Mononuclear cell (primary cell): ENCODE measurements around the gene TNP1. TPM values are rescaled to one million over a fixed set of nuclear protein-coding genes. Genes with fewer than 3 reads are reported as not detected.

Source experiments
- H3K27me3 ChIP-seq: 2 replicates; pipeline ENCODE4 v1.6.0; 2011; ENCODE audit warnings: low read length, control low read depth; ENCODE audit not compliant: insufficient read depth
- H3K4me1 ChIP-seq: 2 replicates; pipeline ENCODE4 v1.5.1; 2011; ENCODE audit warnings: mild to moderate bottlenecking, low read length, control low read depth; ENCODE audit not compliant: insufficient read depth
- H3K4me3 ChIP-seq: 2 replicates; pipeline ENCODE4 v1.5.1; 2011; ENCODE audit warnings: mild to moderate bottlenecking, low read length, moderate library complexity
- H3K9me3 ChIP-seq: 2 replicates; pipeline ENCODE4 v1.5.1; 2011; ENCODE audit warnings: low read depth, mild to moderate bottlenecking, control low read depth, low read length
- total RNA-seq: library from RNA; depleted of rRNA; stranded (reverse); fragments of >200 nt; gene quantifications from one replicate; pipeline ENCODE4 v1.2.3, GENCODE V29; 2012

TNP1 gene
- total RNA-seq, 1 donor, result not detected

DNA sequence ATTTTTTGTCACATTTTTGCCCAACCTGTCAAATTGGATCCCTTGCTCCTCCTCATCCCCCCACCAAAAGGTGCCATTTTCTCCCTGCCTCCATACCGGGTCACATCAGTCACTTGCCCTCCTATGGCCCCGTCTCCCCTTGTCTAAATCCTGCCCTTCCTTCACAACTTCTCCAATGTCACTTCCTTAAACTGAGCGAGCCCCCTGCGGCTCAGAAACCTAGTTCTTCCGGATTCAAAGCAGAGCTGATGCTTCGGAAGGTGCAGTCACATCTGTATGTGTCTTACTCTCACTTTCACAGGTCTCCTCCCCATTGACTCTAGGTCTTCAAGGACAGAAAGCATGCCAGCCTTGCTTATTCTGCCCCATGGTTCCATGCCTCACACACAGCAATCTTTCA, 22.1 kb downstream of the TNP1 start:
- Histone ChIP-seq H3K27me3 (no peaks in the 10 kb centered on the region), H3K4me1 (no peaks in the 10 kb centered on the region), H3K4me3 (no peak overlapping the region)

GRCh38 chr2:216833061-216833460, 26.8 kb downstream of the TNP1 start:
- H3K4me3 ChIP-seq, result no peak overlapping the region
- no peaks in the 10 kb centered on the region for H3K4me1 ChIP-seq
- no peaks in the 10 kb centered on the region for H3K9me3 ChIP-seq
- no peaks in the 10 kb centered on the region for H3K27me3 ChIP-seq

More for the DNA sequence above, 22.1 kb downstream of the TNP1 start:
- H3K9me3 ChIP-seq, result no peaks in the 10 kb centered on the region

GRCh38 chr2:216830346-216830745, 29.5 kb downstream of the TNP1 start:
- Histone ChIP-seq H3K9me3 (no peaks in the 10 kb centered on the region), H3K27me3 (no peaks in the 10 kb centered on the region), H3K4me3 (no peak overlapping the region), H3K4me1 (no peaks in the 10 kb centered on the region)

- H3K27me3 ChIP-seq, result no peaks in the 10 kb centered on the region
- H3K4me3 ChIP-seq, result no peak overlapping the region
- no peaks in the 10 kb centered on the region for H3K4me1 ChIP-seq
- H3K9me3 ChIP-seq, result no peaks in the 10 kb centered on the region
These were observed 30.3 kb downstream of the TNP1 start for GRCh38 chr2:216829533-216829932.

DNA sequence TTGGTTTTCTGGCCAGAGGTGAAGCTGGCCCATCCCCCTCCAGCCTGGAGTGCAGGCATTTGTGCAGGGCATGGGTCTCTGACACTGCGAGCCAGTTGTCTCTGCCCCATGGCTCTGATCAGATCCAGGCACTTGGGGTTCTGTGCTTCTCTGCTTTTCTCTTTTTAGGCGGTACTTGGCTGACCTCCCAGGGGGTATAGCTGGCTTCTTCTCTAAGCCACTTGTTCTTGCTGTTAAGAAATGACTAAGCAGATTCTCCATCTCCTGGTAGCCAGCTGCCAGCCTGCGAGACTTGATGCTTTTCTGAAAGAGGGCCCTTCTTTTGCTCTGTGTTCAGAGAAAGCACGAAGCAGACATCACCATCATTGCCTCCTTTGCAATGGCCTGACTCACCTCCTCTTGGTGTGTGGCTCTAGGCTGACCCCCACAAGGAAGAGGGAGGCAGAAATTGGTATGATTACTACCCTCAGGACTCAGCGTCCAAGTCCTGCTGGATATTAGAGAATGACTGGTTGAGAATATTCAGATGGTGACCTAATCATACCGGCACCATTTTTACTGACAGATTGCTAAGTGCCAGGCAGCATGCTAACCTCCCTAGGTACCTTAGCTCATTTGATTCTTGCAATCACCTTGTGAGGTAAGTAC, 32.7 kb downstream of the TNP1 start:
- no peak overlapping the region for H3K4me3 ChIP-seq

DNA sequence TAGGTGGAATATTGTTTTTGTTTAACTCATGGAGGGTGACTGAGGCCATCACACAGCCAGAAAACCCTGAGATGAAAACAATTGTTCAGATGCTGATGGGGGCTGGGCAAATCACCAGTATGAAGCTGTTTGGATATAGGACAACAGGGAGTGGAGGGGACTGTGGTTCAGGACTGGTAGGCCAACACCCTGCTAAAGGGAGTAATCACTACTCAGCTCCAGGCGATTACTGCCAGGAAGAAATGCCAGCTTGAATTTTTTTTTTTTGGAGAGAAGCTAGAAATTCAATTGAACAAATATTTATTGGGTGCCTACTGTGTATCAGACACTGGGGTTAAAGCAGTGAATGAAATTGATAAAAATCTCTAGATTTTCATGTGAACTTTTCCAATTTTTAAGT, 37.4 kb downstream of the TNP1 start:
- Histone ChIP-seq H3K27me3 (no peaks in the 10 kb centered on the region), H3K9me3 (no peaks in the 10 kb centered on the region), H3K4me1 (no peaks in the 10 kb centered on the region), H3K4me3 (no peak overlapping the region)

More for the DNA sequence above, 32.7 kb downstream of the TNP1 start:
- Histone ChIP-seq H3K9me3 (no peaks in the 10 kb centered on the region), H3K4me1 (no peaks in the 10 kb centered on the region), H3K27me3 (no peaks in the 10 kb centered on the region)

- Histone ChIP-seq H3K9me3 (no peaks in the 10 kb centered on the region), H3K4me1 (no peaks in the 10 kb centered on the region), H3K27me3 (no peaks in the 10 kb centered on the region)
These were observed 39.2 kb downstream of the TNP1 start for GRCh38 chr2:216820709-216821108.

DNA sequence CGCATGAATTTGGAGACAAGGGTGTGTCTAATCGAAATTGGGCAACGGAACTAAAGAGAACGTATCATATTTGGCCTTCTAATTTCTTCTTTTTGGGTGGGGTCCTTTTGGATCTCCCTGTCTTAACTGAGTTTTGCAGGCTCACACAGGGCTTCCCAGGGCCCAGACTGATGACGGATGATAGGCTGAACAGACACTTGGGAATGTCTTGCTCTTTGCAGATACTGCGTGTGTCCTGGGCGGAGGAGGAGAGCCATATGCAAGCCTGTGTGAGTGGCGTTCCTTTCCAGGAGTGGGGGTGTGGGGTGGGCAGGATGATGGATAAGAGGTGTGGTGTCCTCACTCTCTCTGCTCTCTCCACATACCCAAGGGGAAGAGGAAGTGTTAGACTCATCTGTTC, 40.1 kb downstream of the TNP1 start:
- Histone ChIP-seq H3K27me3 (no peaks in the 10 kb centered on the region), H3K9me3 (no peaks in the 10 kb centered on the region), H3K4me3 (no peak overlapping the region), H3K4me1 (no peaks in the 10 kb centered on the region)

More at GRCh38 chr2:216820709-216821108, 39.2 kb downstream of the TNP1 start:
- H3K4me3 ChIP-seq, result no peak overlapping the region

- no peaks in the 10 kb centered on the region for H3K4me1 ChIP-seq
- no peak overlapping the region for H3K4me3 ChIP-seq
- no peaks in the 10 kb centered on the region for H3K9me3 ChIP-seq
- no peaks in the 10 kb centered on the region for H3K27me3 ChIP-seq
These were observed 40.8 kb downstream of the TNP1 start for GRCh38 chr2:216819055-216819454.

- no peaks in the 10 kb centered on the region for H3K9me3 ChIP-seq
- H3K27me3 ChIP-seq, result no peaks in the 10 kb centered on the region
- no peak overlapping the region for H3K4me3 ChIP-seq
- no peaks in the 10 kb centered on the region for H3K4me1 ChIP-seq
These were observed 49.3 kb downstream of the TNP1 start for GRCh38 chr2:216810399-216811160.

Other genes starting within 250 kb of the TNP1 start
- 0.52 TPM for gene IGFBP2, start 226.6 kb downstream of the TNP1 start, total RNA-seq
- 0.21 TPM for gene IGFBP5, start 164.5 kb downstream of the TNP1 start, total RNA-seq